ENCODE measurements around the gene MAP3K21.

The MAP3K21 gene

GRCh38 chr1:233433436-233434210 lies 106.1 kb downstream of the MAP3K21 start:
- ChIA-PET POLR2A (ENCODE audit: low non-redundant PET) (no interaction called here), CTCF (no interaction called here)
- DNase-seq (ENCODE audit: low spot score): no peak
- no peak overlapping the region for H3K27ac ChIP-seq
- TF ChIP-seq, protein P1, sequence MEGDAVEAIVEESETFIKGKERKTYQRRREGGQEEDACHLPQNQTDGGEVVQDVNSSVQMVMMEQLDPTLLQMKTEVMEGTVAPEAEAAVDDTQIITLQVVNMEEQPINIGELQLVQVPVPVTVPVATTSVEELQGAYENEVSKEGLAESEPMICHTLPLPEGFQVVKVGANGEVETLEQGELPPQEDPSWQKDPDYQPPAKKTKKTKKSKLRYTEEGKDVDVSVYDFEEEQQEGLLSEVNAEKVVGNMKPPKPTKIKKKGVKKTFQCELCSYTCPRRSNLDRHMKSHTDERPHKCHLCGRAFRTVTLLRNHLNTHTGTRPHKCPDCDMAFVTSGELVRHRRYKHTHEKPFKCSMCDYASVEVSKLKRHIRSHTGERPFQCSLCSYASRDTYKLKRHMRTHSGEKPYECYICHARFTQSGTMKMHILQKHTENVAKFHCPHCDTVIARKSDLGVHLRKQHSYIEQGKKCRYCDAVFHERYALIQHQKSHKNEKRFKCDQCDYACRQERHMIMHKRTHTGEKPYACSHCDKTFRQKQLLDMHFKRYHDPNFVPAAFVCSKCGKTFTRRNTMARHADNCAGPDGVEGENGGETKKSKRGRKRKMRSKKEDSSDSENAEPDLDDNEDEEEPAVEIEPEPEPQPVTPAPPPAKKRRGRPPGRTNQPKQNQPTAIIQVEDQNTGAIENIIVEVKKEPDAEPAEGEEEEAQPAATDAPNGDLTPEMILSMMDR (conservative IDR thresholded peaks at IDR 0.05; ENCODE audit: low read depth): no peak
